Fibroblast of mammary gland (primary cell): Measurements from ENCODE around the gene TSC2.
"Not testable (repeated sequence)": the region's sequence is repeated elsewhere in the genome, so short reads cannot be mapped to it uniquely, and the experiment has no call there.

Experiments used
- DNase-seq: peaks from one replicate; pipeline ENCODE4 v3.0.0-alpha.2; 2010; ENCODE audit warnings: low read depth
- H3K4me3 ChIP-seq: 2 replicates; pipeline ENCODE4 v1.5.1; 2011; ENCODE audit warnings: low read depth, mild to moderate bottlenecking, low read length, moderate library complexity; ENCODE audit not compliant: control insufficient read depth
- TF ChIP-seq, protein P1 (sequence below): conservative IDR thresholded peaks from 2 replicates; pipeline ENCODE4 v1.5.1; 2011; ENCODE audit warnings: low read depth, low read length, inconsistent platforms; ENCODE audit not compliant: control insufficient read depth, insufficient read depth

Gene TSC2

DNA sequence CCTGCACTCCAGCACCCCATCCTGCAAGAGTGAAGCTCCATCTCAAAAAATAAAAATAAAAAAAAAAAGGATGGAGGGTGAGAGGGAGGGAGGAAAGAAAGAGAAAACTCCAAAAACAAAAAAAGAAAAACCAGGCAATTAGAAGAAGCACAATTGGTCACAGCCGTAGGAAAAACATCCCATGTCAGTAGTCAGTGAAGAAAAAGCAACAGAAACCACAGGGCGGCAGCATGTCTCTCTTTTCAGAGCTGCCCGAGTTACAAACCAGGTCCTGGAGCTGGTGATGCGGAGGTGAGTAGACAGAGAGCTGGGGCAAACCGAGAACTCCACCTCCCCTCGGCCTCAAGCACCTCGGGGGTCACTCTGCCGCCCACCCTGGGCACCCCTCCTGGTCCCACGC is 73.5 kb downstream of the TSC2 start:
- H3K4me3 ChIP-seq: not testable (repeated sequence)
- DNase-seq: peak; percentile 80
- TF ChIP-seq, protein P1, sequence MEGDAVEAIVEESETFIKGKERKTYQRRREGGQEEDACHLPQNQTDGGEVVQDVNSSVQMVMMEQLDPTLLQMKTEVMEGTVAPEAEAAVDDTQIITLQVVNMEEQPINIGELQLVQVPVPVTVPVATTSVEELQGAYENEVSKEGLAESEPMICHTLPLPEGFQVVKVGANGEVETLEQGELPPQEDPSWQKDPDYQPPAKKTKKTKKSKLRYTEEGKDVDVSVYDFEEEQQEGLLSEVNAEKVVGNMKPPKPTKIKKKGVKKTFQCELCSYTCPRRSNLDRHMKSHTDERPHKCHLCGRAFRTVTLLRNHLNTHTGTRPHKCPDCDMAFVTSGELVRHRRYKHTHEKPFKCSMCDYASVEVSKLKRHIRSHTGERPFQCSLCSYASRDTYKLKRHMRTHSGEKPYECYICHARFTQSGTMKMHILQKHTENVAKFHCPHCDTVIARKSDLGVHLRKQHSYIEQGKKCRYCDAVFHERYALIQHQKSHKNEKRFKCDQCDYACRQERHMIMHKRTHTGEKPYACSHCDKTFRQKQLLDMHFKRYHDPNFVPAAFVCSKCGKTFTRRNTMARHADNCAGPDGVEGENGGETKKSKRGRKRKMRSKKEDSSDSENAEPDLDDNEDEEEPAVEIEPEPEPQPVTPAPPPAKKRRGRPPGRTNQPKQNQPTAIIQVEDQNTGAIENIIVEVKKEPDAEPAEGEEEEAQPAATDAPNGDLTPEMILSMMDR: peak; percentile 45

DNA sequence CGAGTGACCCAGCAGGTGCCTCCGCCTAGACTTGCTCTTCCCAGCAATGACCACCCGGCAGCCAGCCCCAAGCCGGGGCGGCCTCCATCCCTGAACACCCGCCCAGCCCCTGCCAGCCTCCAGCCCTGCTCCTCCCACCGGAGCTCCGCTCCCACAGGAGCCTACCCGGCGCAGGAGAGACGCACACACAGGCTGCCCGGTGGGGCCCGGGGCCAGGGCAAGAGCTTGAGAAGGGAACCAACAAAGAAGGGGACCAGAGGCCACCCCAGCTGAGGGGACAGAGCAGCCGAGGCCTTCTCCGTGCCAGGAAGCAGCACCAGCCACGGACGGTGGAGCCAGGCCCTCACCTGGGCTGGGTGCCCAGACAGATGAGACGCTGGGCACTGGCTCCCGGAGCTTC is 74.1 kb downstream of the TSC2 start:
- H3K4me3 ChIP-seq: no peak overlapping the region
- TF ChIP-seq, protein P1: no peak
- DNase-seq: no peak

DNA sequence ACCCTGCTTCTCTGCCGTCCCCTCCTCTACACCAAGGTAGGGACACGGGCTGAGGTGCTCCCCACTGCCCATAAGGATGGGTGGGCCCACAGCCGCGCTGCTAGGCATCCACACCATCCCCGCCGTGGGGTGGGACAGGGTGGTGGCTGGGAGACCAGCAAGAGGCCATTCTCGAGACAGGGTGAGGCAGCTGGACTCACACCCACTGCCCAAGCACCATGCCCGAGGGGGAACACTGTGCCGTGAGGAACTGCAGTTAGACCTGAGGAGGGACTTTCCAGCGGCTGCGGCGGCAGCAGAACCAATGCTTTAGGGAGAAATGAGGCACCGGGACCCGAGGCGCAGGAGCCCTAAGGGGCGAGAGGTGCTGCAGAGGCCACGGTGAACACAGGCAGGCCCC is 74.6 kb downstream of the TSC2 start:
- no peak overlapping the region for H3K4me3 ChIP-seq
- TF ChIP-seq, protein P1: no peak
- no peak for DNase-seq

DNA sequence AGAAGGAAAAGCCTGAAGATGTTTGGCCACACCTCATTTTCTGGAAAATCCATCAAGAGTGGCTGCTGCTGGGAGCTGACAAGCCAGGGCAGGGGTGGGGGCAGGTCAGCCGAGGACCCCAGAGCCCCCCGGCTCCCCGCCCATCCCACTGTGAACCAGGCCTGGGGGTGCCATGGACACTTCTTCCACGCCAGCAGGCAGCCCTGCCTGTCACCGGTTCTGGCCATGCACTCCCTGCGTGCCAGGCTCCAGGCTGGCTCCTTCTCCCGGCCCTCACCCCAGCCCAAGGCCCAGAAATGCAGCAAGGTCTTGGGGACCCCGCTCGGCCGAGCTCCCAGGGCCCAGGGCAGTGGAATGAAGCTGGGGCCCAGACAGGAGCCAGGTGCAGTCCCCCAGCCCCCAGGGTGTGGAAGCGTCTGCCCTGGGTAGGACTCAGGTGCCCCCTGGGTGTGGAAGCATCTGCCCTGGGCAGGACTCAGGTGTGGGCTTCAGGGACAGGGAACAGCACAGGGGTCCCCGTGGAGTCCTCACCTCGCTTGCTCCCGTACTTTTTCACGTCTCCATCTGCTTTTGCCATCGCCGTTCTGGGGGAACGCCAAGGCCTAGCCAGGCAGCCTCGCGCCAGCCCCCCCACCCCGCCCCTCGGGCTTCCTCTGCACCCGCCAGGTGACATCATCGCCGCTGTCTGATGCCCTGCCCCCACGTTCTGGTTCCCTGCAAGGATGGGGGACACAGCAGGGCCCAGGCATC is 75.3 kb downstream of the TSC2 start:
- H3K4me3 ChIP-seq, DNase-seq: not testable (repeated sequence)

DNA sequence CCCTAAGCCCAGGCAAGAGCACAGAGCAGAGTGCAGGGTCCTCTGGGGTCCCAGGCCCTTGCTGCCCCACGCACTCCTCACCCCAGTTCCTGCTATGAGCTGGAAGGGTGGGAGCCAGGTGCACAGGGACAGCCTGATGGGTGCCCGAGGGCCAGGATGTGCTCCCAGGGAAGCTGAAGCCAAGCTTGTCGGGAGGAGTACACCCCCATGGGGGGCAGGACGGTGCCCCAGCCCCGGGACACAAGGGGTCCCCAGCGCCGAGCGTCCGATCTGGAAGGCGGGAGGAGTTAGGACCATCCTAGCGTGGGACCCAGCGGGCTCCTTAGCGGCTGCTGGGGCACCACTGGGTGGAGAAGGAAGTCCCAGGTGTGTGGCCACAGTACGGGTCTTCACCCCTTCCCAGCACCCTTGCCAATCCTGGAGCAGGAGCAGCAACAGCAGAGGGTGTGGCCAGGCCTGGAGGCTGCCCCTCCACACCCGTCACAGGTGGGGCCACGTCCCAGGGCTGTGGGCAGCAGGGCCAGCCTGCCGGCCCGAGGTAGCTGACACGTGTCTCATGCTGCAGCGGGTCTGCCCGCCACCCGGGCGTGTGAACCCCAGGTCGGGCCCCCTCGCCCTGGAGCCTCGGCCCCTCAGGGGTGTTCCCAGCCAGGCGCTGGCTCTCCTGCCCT is 76.1 kb downstream of the TSC2 start:
- not testable (repeated sequence) for DNase-seq, H3K4me3 ChIP-seq

DNA sequence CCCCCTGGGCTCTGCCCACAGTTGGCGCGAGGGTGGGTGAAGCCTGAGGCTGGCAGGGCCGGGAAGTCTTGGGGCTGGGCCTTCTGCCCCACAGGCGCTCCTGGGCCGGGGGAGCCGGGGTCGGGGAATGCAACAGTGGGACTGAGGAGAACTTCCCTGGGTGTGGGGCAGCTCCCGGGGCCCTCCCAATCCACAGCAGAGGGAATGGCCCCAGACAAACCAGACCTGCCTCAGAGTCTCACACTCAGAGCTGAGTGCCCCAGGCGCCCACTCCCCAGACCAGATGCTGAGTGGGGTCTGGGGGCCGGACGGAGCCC is 76.5 kb downstream of the TSC2 start:
- not testable (repeated sequence) for DNase-seq, H3K4me3 ChIP-seq

DNA sequence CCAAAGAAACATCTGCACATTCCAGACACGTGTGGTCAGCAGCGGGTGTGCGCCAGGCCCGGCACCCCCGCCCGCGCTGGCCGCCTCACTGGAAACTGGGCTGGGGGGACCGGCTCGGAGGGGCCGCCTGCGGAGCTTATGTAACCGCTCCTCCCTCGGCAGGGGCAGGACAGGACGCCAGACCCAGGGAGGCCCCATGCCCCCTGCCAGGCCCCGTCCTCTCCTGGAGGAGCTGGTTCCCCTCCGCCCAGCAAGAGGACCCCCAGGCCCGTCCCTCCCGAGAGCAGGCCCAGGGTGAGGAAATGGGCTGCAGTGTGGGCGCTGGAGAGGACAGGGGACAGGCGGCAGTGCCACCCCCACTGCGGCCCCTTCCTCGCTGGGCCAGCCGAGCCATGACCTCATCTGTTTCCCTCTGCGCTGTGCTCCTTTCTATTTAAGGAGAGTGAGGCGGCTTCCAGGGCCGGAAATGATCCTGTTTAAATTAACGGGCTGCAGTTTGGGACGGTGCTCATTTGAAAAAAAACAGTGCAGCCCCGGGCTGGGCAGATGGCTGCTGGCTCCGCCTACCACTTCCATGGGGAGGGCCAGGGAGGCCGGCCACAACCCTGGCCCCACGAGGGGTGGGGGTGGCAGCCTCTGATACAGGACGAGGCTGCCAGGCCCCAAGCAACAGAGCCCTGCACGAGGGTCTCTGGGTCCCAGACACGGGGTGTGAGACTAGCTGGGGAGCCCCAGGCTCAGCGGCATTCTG is 77.1 kb downstream of the TSC2 start:
- DNase-seq: peak; percentile 76
- peak overlapping the region; percentile 13 for H3K4me3 ChIP-seq

DNA sequence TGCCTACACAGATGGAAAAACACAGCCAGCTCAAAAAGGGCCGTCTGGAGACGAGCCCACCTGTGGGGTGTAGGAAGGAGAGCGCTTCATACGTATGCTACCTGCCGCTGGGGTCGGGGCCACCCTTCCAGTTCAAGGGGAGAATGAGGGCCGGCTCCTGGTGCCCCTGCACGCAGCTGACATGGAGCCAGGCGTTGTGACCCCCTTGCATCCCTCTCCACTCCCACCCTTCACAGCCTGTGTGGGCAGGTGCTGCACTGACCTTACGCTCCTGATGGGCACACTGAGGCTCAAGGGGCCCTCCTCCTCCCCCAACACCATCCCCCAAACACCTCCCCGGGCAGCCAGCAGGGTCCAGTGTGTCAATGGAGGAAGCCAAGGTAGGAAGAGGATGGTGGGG is 77.8 kb downstream of the TSC2 start:
- not testable (repeated sequence) for H3K4me3 ChIP-seq, DNase-seq

DNA sequence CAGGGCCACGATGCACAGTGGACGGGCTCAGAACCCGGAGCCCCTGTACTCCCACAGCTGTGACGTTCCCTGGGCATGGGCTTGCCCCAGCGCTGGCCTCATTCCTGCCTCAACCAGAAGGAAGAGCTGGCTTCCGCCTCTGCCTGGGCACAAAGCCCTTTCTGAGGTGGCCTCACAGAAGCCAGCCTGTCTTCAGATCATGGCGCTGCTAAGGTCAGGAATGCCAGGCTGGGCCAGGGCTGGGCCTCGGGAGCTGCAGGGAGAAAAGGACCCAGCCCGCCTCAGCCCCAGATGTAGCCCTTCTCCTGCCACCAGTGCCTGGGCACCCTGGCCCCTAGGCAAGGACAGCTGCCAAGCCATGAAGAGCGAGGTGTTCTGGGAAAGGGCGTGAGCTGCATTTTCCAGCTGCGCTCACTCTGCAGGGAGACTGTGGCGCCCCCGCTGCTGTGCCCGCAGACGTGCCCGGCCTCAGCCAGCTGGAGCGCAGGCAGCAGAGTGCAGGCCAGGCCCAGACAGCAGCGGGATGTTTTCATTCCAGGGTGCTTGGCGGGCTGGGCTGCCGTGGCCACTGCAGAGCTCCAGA is 78.5 kb downstream of the TSC2 start:
- H3K4me3 ChIP-seq, DNase-seq: not testable (repeated sequence)

DNA sequence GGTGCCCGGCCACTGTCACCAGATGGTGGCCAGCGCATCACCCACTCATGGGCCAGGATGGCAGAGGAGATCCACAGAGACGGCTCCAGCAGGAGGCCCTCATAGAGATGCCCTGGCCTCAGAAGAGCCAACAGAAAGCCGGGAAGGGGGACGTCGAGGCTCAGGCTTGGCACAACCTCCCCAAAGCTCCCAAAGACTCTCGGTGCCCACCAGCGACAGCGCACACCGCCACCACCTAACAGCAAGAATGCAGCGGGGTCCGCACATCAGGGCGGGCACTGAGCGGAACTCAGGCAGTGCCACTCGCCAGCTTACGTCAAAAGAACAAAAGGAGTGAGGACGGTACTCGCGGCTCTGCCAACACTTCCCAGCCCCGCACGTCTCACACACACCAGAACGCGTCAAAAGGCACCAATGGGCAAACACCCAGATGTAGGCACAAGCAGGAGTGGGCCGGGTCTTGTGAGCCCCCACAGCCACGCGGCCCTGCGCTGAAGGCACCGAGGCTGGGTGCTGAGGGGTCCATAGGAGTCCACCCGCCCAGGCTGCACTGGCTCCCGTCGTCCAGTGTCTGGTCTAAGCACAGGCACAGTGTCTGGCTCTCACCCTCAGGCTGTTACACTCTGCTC is 79.3 kb downstream of the TSC2 start:
- not testable (repeated sequence) for H3K4me3 ChIP-seq, DNase-seq

DNA sequence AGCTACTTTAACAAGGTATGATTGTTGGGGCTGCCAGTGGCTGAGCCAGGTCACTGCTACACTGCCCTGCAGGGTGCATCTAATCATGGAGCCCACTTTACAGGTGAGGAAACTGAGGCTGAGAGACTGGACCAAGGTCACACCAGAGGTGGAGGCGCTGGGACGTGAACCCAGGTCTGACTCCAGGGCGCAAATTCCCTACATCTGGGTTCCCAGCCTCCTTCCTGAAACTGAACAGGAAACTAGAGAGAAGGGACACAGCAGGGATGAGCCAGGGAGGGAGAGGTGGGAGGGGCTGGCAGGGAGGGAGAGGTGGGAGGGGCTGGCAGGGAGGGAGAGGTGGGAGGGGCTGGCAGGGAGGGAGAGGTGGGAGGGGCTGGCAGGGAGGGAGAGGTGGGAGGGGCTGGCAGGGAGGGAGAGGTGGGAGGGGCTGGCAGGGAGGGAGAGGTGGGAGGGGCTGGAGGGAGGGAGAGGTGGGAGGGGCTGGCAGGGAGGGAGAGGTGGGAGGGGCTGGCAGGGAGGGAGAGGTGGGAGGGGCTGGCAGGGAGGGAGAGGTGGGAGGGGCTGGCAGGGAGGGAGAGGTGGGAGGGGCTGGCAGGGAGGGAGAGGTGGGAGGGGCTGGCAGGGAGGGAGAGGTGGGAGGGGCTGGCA is 80.0 kb downstream of the TSC2 start:
- peak; percentile 77 for DNase-seq
- not testable (repeated sequence) for H3K4me3 ChIP-seq

DNA sequence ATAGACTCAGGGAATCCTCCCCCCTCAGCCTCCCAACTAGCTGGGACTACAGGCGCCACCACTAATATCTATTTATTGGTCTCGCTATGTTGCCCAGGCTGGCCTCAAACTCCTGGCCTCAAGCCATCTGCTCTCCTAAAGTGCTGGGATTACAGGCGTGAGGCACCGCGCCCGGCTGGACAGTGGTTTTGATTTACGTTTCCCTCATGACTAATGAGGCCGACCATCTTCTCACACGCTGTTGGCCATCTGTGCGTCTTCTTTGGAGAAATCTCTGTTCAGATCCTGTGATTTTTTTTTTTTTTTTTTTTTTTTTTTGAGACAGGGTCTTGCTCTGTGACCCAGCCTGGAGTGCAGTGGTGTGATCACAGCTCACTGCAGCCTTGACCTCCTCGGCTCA is 81.5 kb downstream of the TSC2 start:
- peak; percentile 91 for DNase-seq
- not testable (repeated sequence) for H3K4me3 ChIP-seq

DNA sequence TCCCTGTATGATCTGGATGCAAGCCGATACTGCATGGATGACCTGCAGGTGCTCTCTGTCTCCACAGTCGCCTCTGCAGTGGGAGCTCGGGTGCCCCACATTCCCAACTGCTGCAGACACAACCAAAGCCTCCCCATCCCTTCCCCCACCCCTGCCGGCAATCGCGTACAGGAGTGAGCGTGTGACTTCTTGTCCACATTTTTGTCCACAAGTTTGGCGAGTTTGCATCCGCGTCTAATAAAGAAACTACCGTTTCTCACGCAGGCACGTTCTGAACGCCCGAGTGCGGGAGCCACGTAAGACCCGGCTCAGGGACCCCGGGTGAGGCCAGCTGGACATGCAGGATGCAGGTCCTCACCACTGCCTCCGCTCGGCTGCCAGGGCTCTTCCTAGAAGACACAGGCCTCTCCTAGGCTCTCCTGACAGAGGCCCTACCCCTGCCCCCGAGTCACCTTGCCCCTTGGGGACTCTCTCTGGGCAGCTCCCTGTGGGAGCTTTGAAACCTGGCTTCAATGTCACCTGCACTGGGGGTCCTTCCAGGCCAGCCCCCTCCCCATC is 82.2 kb downstream of the TSC2 start:
- DNase-seq, H3K4me3 ChIP-seq: not testable (repeated sequence)
